Gastroesophageal sphincter (tissue), 4 donors: ENCODE results near the gene MAP4K4. TPM values are rescaled to one million over a fixed set of nuclear protein-coding genes. Genes with fewer than 3 reads are reported as not detected.

ENCODE experiments used
- ATAC-seq: fragments of 150-250 bp; one replicate; pipeline ENCODE4 v1.9.1; 2016; ENCODE audit warnings: mild to moderate bottlenecking, moderate library complexity
- H3K27ac ChIP-seq, 4 donors: fragments of 200-600 bp; sonication (generic) in 3 of 4; 1 replicate in 3 of 4; 2 replicates in 1 of 4; pipeline ENCODE4 v1.5.1; 2016 to 2019
- H3K27me3 ChIP-seq: fragments of 200-600 bp; sonication (generic); one replicate; pipeline ENCODE4 v1.5.1; 2019
- H3K36me3 ChIP-seq, 2 donors: fragments of 200-600 bp; sonication (generic); one replicate each; pipeline ENCODE4 v1.5.1; 2019; ENCODE audit warnings: control low read depth in 1 of 2
- H3K4me1 ChIP-seq, 3 donors: fragments of 200-600 bp; sonication (generic); 1 replicate in 2 of 3; 2 replicates in 1 of 3; pipeline ENCODE4 v1.5.1; 2016 to 2019; ENCODE audit warnings: control low read depth in 2 of 3
- H3K4me3 ChIP-seq, 2 donors: fragments of 200-600 bp; sonication (generic); one replicate each; pipeline ENCODE4 v1.5.1; 2019; ENCODE audit warnings: mild to moderate bottlenecking in 1 of 2, moderate library complexity in 1 of 2
- H3K9me3 ChIP-seq, 3 donors: fragments of 200-600 bp; sonication (generic); one replicate each; pipeline ENCODE4 v1.5.1; 2017 to 2019; ENCODE audit warnings: control low read depth in 2 of 3
- EP300 ChIP-seq: sonication (generic); formaldehyde crosslinking; IDR thresholded peaks from one replicate; pipeline ENCODE4 v1.6.1; 2017; ENCODE audit warnings: antibody characterized with exemption, mild to moderate bottlenecking
- POLR2A ChIP-seq, 2 donors: fragments of 450-650 bp; IDR thresholded peaks; one replicate each; pipeline ENCODE4 v1.6.1; 2017; ENCODE audit warnings: antibody characterized with exemption in 2 of 2, mild to moderate bottlenecking in 2 of 2, moderate library complexity in 1 of 2
- POLR2AphosphoS5 ChIP-seq: sonication (generic); formaldehyde crosslinking; IDR thresholded peaks from one replicate; pipeline ENCODE4 v1.6.1; 2017; ENCODE audit warnings: antibody characterized with exemption
- WGBS, 2 donors: methylation state at CpG; one replicate each; pipeline ENCODE4 v1.1.5; 2018; ENCODE audit warnings: low coverage in 1 of 2; 5-methylcytosine and 5-hydroxymethylcytosine counted together
- total RNA-seq, 4 donors: library from RNA; depleted of rRNA; stranded (reverse); fragments of >200 nt; gene quantifications; one replicate each; pipeline ENCODE4 v1.1.0, GENCODE V29; 2016
- TF ChIP-seq, protein P1 (sequence below), 4 experiments: fragments of 200-600 bp in 2 of 4; fragments of 450-650 bp in 2 of 4; sonication (generic) in 1 of 4; IDR thresholded peaks; one replicate each; pipeline ENCODE4 v1.5.1; 2017 to 2019; ENCODE audit warnings: antibody characterized with exemption in 4 of 4, mild to moderate bottlenecking in 2 of 4, moderate library complexity in 2 of 4

The MAP4K4 gene
- total RNA-seq, 4 donors from 2014 or later: 35.8 to 59.5 (median 48.9) TPM

DNA sequence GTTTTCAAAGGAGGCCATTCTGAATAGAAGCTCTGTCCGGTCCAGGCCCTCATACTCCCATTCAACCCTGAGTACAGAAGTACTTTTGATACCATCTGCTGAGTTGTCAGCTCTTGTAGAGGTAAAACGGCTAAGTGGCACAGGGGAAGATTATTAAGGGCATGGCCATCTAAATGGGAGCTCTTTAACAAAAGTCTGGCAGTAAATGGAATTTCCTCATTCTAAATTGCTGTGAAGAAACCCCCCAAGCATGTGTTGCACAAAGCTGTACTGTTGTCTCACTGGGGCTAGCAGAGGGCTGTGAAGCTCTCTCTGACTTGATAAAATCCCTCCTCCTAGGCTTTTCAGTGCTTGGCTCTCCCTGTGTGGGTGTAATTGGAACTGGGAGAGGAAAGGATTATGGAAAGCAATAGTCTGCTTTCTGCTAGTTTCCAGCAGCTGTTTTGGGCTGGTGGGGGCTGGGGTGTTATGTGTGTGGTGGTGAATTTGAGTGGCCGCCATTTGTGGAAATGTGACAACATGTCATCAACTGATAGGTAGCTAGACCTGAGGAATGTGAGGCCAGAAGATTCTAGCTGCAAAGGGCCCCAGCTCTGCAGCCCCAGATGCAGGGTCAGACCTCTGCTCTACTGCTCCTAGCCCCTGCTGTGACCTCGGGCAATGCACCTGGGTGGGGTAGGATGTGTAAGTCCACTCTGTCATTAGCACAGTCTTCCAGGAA, 65.1 kb downstream of the MAP4K4 start:
- Histone ChIP-seq H3K9me3 (no peaks in the 10 kb centered on the region), H3K27ac (peak overlapping the region in 3 of 4 donors; percentile 23 to 61 (median 44)), H3K4me3 (no peak overlapping the region), H3K27me3 (no peaks in the 10 kb centered on the region), H3K4me1 (peaks cover 14 to 74% (median 39%) of the 10 kb centered on the region in 3 donors), H3K36me3 (no peaks in the 10 kb centered on the region)
- no peak for ATAC-seq
- 43 to 53% methylated on average over 2 to 3 of the region's 4 CpGs for WGBS, 2 donors
- TF ChIP-seq POLR2A (IDR thresholded peaks at IDR 0.05): no peak
- no peak for TF ChIP-seq EP300
- no peak for TF ChIP-seq POLR2AphosphoS5
- TF ChIP-seq, protein P1, sequence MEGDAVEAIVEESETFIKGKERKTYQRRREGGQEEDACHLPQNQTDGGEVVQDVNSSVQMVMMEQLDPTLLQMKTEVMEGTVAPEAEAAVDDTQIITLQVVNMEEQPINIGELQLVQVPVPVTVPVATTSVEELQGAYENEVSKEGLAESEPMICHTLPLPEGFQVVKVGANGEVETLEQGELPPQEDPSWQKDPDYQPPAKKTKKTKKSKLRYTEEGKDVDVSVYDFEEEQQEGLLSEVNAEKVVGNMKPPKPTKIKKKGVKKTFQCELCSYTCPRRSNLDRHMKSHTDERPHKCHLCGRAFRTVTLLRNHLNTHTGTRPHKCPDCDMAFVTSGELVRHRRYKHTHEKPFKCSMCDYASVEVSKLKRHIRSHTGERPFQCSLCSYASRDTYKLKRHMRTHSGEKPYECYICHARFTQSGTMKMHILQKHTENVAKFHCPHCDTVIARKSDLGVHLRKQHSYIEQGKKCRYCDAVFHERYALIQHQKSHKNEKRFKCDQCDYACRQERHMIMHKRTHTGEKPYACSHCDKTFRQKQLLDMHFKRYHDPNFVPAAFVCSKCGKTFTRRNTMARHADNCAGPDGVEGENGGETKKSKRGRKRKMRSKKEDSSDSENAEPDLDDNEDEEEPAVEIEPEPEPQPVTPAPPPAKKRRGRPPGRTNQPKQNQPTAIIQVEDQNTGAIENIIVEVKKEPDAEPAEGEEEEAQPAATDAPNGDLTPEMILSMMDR (IDR thresholded peaks at IDR 0.05): no peak

DNA sequence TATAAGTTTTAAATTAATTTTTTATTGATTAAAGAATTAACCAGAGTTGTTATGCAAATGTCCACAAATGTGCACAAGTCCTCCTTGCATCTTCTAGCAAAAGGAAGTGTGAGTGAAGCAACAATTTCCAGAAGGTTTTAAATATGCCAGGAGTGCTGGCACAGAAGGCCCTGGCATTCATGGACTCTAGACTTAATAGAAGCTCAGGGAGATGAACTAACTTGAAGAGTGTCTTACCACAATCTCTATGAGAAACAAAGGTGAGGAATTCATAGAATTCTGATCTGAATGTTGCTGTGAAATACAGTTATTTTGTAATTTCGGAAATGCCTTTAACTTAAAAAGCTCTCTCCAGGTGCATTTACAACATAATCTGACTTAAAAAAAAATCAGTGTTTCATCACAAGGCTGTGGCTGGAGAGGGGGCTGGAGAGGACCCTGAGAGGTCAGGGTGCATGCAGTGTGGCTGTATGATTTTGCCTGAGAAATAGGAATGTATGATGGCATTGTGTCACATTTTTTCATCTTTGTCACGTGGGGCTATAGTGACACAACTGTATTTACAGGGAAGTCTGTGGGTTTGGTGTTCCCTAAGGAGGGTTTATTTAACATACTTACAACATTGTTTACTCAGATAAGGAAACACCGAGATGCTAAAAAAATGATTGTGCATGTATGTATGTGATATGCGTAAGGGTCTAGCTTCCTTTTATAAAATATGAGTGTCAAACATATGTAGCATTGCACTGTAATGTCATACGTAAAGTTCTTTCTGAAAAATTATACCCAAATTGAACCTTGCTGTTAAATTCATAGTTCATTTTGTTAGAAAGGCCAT, 66.2 kb downstream of the MAP4K4 start:
- WGBS, 2 donors: 65 to 68% methylated on average over 4 to 5 of the region's 5 CpGs
- H3K9me3 ChIP-seq: no peaks in the 10 kb centered on the region
- no peak for ATAC-seq
- peaks cover 18 to 77% (median 40%) of the 10 kb centered on the region in 3 donors for H3K4me1 ChIP-seq
- TF ChIP-seq EP300 (no peak), POLR2AphosphoS5 (no peak), POLR2A (IDR thresholded peaks at IDR 0.05) (no peak)
- TF ChIP-seq, protein P1 (IDR thresholded peaks at IDR 0.05): no peak
- no peaks in the 10 kb centered on the region for H3K36me3 ChIP-seq
- no peaks in the 10 kb centered on the region for H3K27me3 ChIP-seq
- no peak overlapping the region for H3K27ac ChIP-seq
- no peak overlapping the region for H3K4me3 ChIP-seq

DNA sequence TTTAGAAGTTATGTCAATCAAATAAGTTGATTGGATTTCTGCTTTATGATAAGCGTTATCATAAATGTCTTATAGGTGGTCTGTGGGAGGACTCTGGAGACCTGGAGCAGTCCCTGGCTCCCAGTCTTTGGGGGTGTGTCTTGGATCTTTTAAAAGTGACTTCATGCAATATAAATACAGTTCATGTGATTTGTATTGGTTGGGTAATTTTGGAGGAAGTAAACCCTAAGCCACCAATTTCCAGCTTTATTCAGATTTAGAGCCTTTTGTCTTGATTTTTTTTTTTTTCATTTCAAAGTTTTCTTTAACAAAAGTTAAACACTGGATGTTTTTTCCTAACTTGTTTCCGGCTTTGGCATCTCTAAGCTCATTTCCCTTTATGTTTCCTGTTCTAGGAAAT, 68.8 kb downstream of the MAP4K4 start:
- H3K27me3 ChIP-seq: no peaks in the 10 kb centered on the region
- no peaks in the 10 kb centered on the region for H3K36me3 ChIP-seq
- 59 to 87% methylated on average over 2 of the region's 2 CpGs for WGBS, 2 donors
- H3K9me3 ChIP-seq: no peaks in the 10 kb centered on the region
- H3K4me1 ChIP-seq: peaks cover 18 to 91% (median 44%) of the 10 kb centered on the region in 3 donors
- no peak for ATAC-seq
- H3K4me3 ChIP-seq: no peak overlapping the region
- TF ChIP-seq EP300 (no peak), POLR2AphosphoS5 (no peak), POLR2A (IDR thresholded peaks at IDR 0.05) (no peak)
- TF ChIP-seq, protein P1 (IDR thresholded peaks at IDR 0.05): no peak
- H3K27ac ChIP-seq: peak overlapping the region in 3 of 4 donors; percentile 28 to 59 (median 52)

DNA sequence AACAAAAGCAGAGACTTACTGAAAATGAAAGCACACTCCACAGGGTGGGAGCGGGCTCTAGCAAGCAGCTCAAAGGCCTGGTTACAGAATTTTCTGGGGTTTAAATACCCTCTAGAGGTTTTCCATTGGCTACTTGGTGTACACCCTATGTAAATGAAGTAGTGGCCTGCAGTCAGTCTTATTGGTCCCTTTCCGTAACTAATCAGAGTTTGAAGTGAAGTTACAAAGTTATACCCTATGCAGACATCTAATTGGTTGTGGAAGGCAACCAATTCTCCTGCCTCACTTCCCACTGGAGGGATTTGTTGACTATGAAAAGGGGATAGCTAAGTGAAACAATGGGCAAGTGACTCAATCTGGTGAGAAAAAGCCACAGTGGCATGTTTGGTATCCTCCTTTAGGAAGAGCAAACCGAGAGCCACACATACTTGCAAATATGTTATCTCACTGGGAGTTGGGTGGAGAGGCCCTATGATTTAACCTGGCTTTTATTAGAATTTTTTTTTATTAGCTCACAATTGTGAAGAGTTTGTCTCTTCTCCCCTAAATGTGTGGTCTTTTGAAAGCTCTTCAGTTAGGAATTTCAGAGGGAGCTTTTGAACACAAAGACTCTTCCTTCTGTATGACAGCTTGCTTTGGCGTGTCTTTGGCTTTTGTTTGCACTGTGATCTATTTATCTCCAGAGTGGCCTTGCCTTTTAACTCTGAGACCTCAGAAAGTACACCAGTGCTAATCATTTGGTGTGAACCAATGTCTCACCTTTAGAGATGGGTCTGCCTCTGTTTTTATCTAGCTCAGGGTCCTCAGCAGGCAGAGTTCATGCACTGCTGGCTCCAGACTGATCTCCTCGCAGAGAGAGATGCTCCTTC, 69.6 kb downstream of the MAP4K4 start:
- Histone ChIP-seq H3K4me1 (peaks cover 18 to 91% (median 51%) of the 10 kb centered on the region in 3 donors), H3K4me3 (no peak overlapping the region)
- no peak for ATAC-seq

More for the DNA sequence above, 69.6 kb downstream of the MAP4K4 start:
- Histone ChIP-seq H3K36me3 (no peaks in the 10 kb centered on the region), H3K27ac (peak overlapping the region in 3 of 4 donors; percentile 28 to 59 (median 52)), H3K27me3 (no peaks in the 10 kb centered on the region), H3K9me3 (no peaks in the 10 kb centered on the region)
- TF ChIP-seq EP300 (no peak), POLR2A (IDR thresholded peaks at IDR 0.05) (no peak), POLR2AphosphoS5 (no peak)
- TF ChIP-seq, protein P1 (IDR thresholded peaks at IDR 0.05): no peak
- 60 to 77% methylated on average over 4 to 5 of the region's 5 CpGs for WGBS, 2 donors
